HG03439 (cell line): ENCODE measurements around the gene PSMD1.
A peak's percentile ranks its signal among the peaks of the same experiment; 100 is the strongest.
"Not testable (repeated sequence)": the region's sequence is repeated elsewhere in the genome, so short reads cannot be mapped to it uniquely, and the experiment has no call there.

Experiments used
- ATAC-seq: cut with Tn5 transposase; IDR thresholded peaks from one replicate; pipeline ENCODE4 v1.9.1; 2021; ENCODE audit warnings: mild to moderate bottlenecking, moderate library complexity; ENCODE audit not compliant: unreplicated experiment

PSMD1 gene

GRCh38 chr2:231052494-231053451 lies 3.9 kb upstream of the PSMD1 start:
- ATAC-seq = peak; percentile 55

- no peak for ATAC-seq
Observed at GRCh38 chr2:231053846-231054245, 2.8 kb upstream of the PSMD1 start.

- ATAC-seq = no peak
Observed at GRCh38 chr2:231057590-231057989, 923 bp downstream of the PSMD1 start.

- ATAC-seq = no peak
Observed at GRCh38 chr2:231058761-231059550, 2.3 kb downstream of the PSMD1 start.

GRCh38 chr2:231059756-231060155 lies 3.1 kb downstream of the PSMD1 start:
- ATAC-seq = no peak

GRCh38 chr2:231062776-231063175 lies 6.1 kb downstream of the PSMD1 start:
- no peak for ATAC-seq

GRCh38 chr2:231063347-231063746 lies 6.7 kb downstream of the PSMD1 start:
- ATAC-seq = no peak

- ATAC-seq = no peak
Observed at GRCh38 chr2:231065966-231066365, 9.3 kb downstream of the PSMD1 start.

- not testable (repeated sequence) for ATAC-seq
Observed at GRCh38 chr2:231067531-231067930, 10.9 kb downstream of the PSMD1 start.

- ATAC-seq = no peak
Observed at GRCh38 chr2:231068525-231069222, 12.0 kb downstream of the PSMD1 start.

GRCh38 chr2:231069379-231070054 lies 12.8 kb downstream of the PSMD1 start:
- ATAC-seq = no peak

- ATAC-seq = no peak
Observed at GRCh38 chr2:231084565-231084964, 27.9 kb downstream of the PSMD1 start.

- no peak for ATAC-seq
Observed at GRCh38 chr2:231088754-231089153, 32.1 kb downstream of the PSMD1 start.

GRCh38 chr2:231093933-231094332 lies 37.3 kb downstream of the PSMD1 start:
- no peak for ATAC-seq

GRCh38 chr2:231094736-231095346 lies 38.2 kb downstream of the PSMD1 start:
- no peak for ATAC-seq

GRCh38 chr2:231099918-231100317 lies 43.3 kb downstream of the PSMD1 start:
- no peak for ATAC-seq

- not testable (repeated sequence) for ATAC-seq
Observed at GRCh38 chr2:231100321-231100720, 43.7 kb downstream of the PSMD1 start.

- no peak for ATAC-seq
Observed at GRCh38 chr2:231100990-231101389, 44.3 kb downstream of the PSMD1 start.

- ATAC-seq = no peak
Observed at GRCh38 chr2:231102772-231103171, 46.1 kb downstream of the PSMD1 start.

- no peak for ATAC-seq
Observed at GRCh38 chr2:231104115-231104713, 47.5 kb downstream of the PSMD1 start.
